Activated CD8-positive, alpha-beta T cell treated with anti-CD3 and anti-CD28 coated beads for 36 hours (primary cell): ENCODE measurements around the gene MAP7. TPM values are rescaled to one million over a fixed set of nuclear protein-coding genes. Genes with fewer than 3 reads are reported as not detected.

Source experiments
- ATAC-seq: fragments of 200-7000 bp; cut with Tn5 transposase; one replicate; pipeline ENCODE4 v1.10.0; 2021; ENCODE audit warnings: mild to moderate bottlenecking, moderate library complexity
- CTCF ChIA-PET: fragments of 350-600 bp; sonication (Branson Sonifier 250); formaldehyde crosslinking; loops from one replicate; lab custom pipeline; 2021; ENCODE audit warnings: antibody characterized with exemption; lab: Charles Lee
- POLR2A ChIA-PET: fragments of 350-600 bp; sonication (Branson Sonifier 250); formaldehyde crosslinking; loops from one replicate; lab custom pipeline; 2021; ENCODE audit warnings: antibody characterized with exemption; lab: Charles Lee
- DNase-seq: peaks from one replicate; pipeline ENCODE4 v3.0.0-alpha.2; 2020
- H3K27ac Mint-ChIP-seq: one replicate; pipeline ENCODE4 v1.8.0; 2021; ENCODE audit warnings: mild to moderate bottlenecking, mixed read lengths
- H3K27me3 Mint-ChIP-seq: one replicate; pipeline ENCODE4 v1.8.0; 2021; ENCODE audit warnings: mixed read lengths
- H3K36me3 Mint-ChIP-seq: one replicate; pipeline ENCODE4 v1.8.0; 2021; ENCODE audit warnings: low read depth, mixed read lengths
- H3K4me1 Mint-ChIP-seq: one replicate; pipeline ENCODE4 v1.8.0; 2021; ENCODE audit warnings: low read depth, mixed read lengths
- H3K4me3 Mint-ChIP-seq: one replicate; pipeline ENCODE4 v1.8.0; 2021; ENCODE audit warnings: mild to moderate bottlenecking, moderate library complexity, mixed read lengths
- H3K9me3 Mint-ChIP-seq: one replicate; pipeline ENCODE4 v1.8.0; 2021; ENCODE audit warnings: mixed read lengths
- CTCF ChIP-seq: fragments of 200-600 bp; IDR thresholded peaks from one replicate; pipeline ENCODE4 v1.8.0; 2022; ENCODE audit warnings: antibody characterized with exemption, mild to moderate bottlenecking
- intact Hi-C: fragments of 100-400 bp; cut with micrococcal nuclease; formaldehyde crosslinking; loops from one replicate; pipeline ENCODE4 v1.10.0; 2022
- total RNA-seq, 2 experiments: library from RNA; stranded (reverse); gene quantifications; one replicate each; pipeline ENCODE4 v1.2.3, GENCODE V29; 2021

The MAP7 gene
- total RNA-seq, 2 experiments from 2014 or later = 0.47 to 0.67 TPM

- no peak overlapping the region for H3K27ac Mint-ChIP-seq
- peaks cover 3% of the 10 kb centered on the region for H3K27me3 Mint-ChIP-seq
- DNase-seq (no peak), ATAC-seq (no peak)
- no peak overlapping the region for H3K4me3 Mint-ChIP-seq
- ChIA-PET POLR2A (no interaction called here), CTCF (interaction anchor here (1.3 kb wide), 1 partner anchor 123 kb away, joined by 3 read pairs; no protein-coding TSS in a partner anchor)
- H3K9me3 Mint-ChIP-seq = no peaks in the 10 kb centered on the region
- no peak for TF ChIP-seq CTCF
- no peaks in the 10 kb centered on the region for H3K4me1 Mint-ChIP-seq
- no peaks in the 10 kb centered on the region for H3K36me3 Mint-ChIP-seq
- intact Hi-C loops = no loop called here
Observed at GRCh38 chr6:136424450-136424849, 125.8 kb downstream of the MAP7 start.

GRCh38 chr6:136421537-136422158, 128.6 kb downstream of the MAP7 start:
- H3K27ac Mint-ChIP-seq = no peak overlapping the region
- no peaks in the 10 kb centered on the region for H3K9me3 Mint-ChIP-seq
- H3K4me1 Mint-ChIP-seq = no peaks in the 10 kb centered on the region
- ChIA-PET CTCF (no interaction called here), POLR2A (no interaction called here)
- intact Hi-C loops = no loop called here
- no peaks in the 10 kb centered on the region for H3K27me3 Mint-ChIP-seq
- no peak for TF ChIP-seq CTCF
- DNase-seq (no peak), ATAC-seq (no peak)
- no peaks in the 10 kb centered on the region for H3K36me3 Mint-ChIP-seq
- H3K4me3 Mint-ChIP-seq = no peak overlapping the region

GRCh38 chr6:136420853-136421252, 129.4 kb downstream of the MAP7 start:
- Mint-ChIP-seq H3K27ac (no peak overlapping the region), H3K36me3 (no peaks in the 10 kb centered on the region), H3K4me1 (no peaks in the 10 kb centered on the region), H3K4me3 (no peak overlapping the region), H3K27me3 (no peaks in the 10 kb centered on the region), H3K9me3 (no peaks in the 10 kb centered on the region)
- DNase-seq = no peak
- TF ChIP-seq CTCF = no peak
- POLR2A ChIA-PET = no interaction called here
- no peak for ATAC-seq
- intact Hi-C loops = no loop called here
- CTCF ChIA-PET = no interaction called here

- Mint-ChIP-seq H3K9me3 (no peaks in the 10 kb centered on the region), H3K27me3 (no peaks in the 10 kb centered on the region), H3K4me3 (no peak overlapping the region), H3K27ac (no peak overlapping the region), H3K36me3 (no peaks in the 10 kb centered on the region), H3K4me1 (no peaks in the 10 kb centered on the region)
- ChIA-PET POLR2A (no interaction called here), CTCF (no interaction called here)
- intact Hi-C loops = no loop called here
- TF ChIP-seq CTCF = no peak
- DNase-seq (no peak), ATAC-seq (no peak)
Observed at GRCh38 chr6:136415351-136416007, 134.7 kb downstream of the MAP7 start.

- TF ChIP-seq CTCF = no peak
- H3K4me3 Mint-ChIP-seq = no peak overlapping the region
- no peak overlapping the region for H3K27ac Mint-ChIP-seq
- ChIA-PET POLR2A (no interaction called here), CTCF (no interaction called here)
- H3K9me3 Mint-ChIP-seq = no peaks in the 10 kb centered on the region
- no peaks in the 10 kb centered on the region for H3K36me3 Mint-ChIP-seq
- intact Hi-C loops = no loop called here
- H3K4me1 Mint-ChIP-seq = no peaks in the 10 kb centered on the region
- no peak for ATAC-seq
- no peak for DNase-seq
- H3K27me3 Mint-ChIP-seq = no peaks in the 10 kb centered on the region
Observed at GRCh38 chr6:136412410-136412809, 137.8 kb downstream of the MAP7 start.
